ENCODE measurements around the gene MTMR2. TPM values are rescaled to one million over a fixed set of nuclear protein-coding genes. Genes with fewer than 3 reads are reported as not detected.

MTMR2 gene
- total and polyA plus RNA-seq, 2 experiments from 2014 or later = 15.0 to 28.0 TPM

DNA sequence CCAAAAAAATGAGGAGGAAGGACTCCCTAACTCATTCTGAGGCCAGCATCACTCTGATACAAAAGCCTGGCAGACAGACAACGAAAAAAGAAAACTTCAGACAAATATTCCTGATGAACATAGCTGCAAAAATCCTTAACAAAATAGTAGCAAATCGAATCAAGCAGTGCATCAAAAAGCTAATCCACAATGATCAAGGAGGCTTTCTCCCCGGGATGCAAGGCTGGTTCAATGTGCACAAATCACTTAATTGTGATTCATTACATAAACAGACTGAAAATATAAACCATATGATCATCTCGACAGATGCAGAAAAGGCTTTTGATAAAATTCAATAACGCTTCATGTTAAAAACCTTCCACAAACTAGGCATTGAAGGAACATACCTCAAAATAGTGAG lies 16.4 kb downstream of the MTMR2 start:
- no peak for TF ChIP-seq CTCF (IDR thresholded peaks at IDR 0.05; ENCODE audit: low read depth, low read length)
- H3K27ac ChIP-seq = no peak overlapping the region
- no peaks in the 10 kb centered on the region for H3K9me3 ChIP-seq (ENCODE audit: low read depth)
- H3K27me3 ChIP-seq = no peaks in the 10 kb centered on the region
- H3K4me3 ChIP-seq = no peak overlapping the region
- H3K4me1 ChIP-seq (ENCODE audit: low read depth) = peaks cover 6% of the 10 kb centered on the region
- no peak for DNase-seq (ENCODE audit: low read depth in 1 of 2, low spot score in 1 of 2)
- no peaks in the 10 kb centered on the region for H3K36me3 ChIP-seq

GRCh38 chr11:95904009-95904650 lies 19.8 kb downstream of the MTMR2 start:
- no peak for DNase-seq (ENCODE audit: low read depth in 1 of 2, low spot score in 1 of 2)
- H3K4me1 ChIP-seq (ENCODE audit: low read depth) = peaks cover 6% of the 10 kb centered on the region
- H3K4me3 ChIP-seq = no peak overlapping the region
- TF ChIP-seq CTCF (IDR thresholded peaks at IDR 0.05; ENCODE audit: low read depth, low read length) = no peak
- no peaks in the 10 kb centered on the region for H3K27me3 ChIP-seq
- H3K36me3 ChIP-seq = no peaks in the 10 kb centered on the region
- H3K9me3 ChIP-seq (ENCODE audit: low read depth) = no peaks in the 10 kb centered on the region
- H3K27ac ChIP-seq = no peak overlapping the region

- H3K4me1 ChIP-seq (ENCODE audit: low read depth) = no peaks in the 10 kb centered on the region
- no peak for DNase-seq (ENCODE audit: low read depth in 1 of 2, low spot score in 1 of 2)
- H3K27ac ChIP-seq = no peak overlapping the region
- H3K36me3 ChIP-seq = no peaks in the 10 kb centered on the region
- TF ChIP-seq CTCF (IDR thresholded peaks at IDR 0.05; ENCODE audit: low read depth, low read length) = no peak
- no peaks in the 10 kb centered on the region for H3K9me3 ChIP-seq (ENCODE audit: low read depth)
- no peak overlapping the region for H3K4me3 ChIP-seq
- H3K27me3 ChIP-seq = no peaks in the 10 kb centered on the region
These were observed 25.1 kb downstream of the MTMR2 start for GRCh38 chr11:95898782-95899181.

DNA sequence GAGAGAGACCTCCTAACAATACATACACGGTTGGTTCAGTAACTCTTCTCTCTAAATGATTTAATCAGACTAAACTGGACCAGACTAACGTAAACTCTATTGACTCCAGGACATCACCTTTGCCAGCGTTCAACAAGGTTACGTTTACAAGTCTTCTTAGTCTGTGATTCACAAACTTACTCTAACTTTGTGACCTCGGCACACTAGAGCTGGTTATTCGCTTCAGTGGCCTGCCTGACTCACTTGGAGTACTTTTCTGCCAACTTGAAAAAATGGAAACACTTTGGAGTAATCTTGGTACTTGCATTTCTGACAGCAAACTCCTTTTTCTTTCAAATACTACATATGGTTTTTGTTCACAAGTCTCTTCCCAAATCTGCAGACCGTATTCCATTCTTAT lies 26.2 kb downstream of the MTMR2 start:
- no peaks in the 10 kb centered on the region for H3K27me3 ChIP-seq
- H3K9me3 ChIP-seq (ENCODE audit: low read depth) = no peaks in the 10 kb centered on the region
- H3K4me3 ChIP-seq = no peak overlapping the region
- no peak overlapping the region for H3K27ac ChIP-seq
- no peaks in the 10 kb centered on the region for H3K36me3 ChIP-seq
- DNase-seq (ENCODE audit: low read depth in 1 of 2, low spot score in 1 of 2) = no peak
- H3K4me1 ChIP-seq (ENCODE audit: low read depth) = no peaks in the 10 kb centered on the region
- no peak for TF ChIP-seq CTCF (IDR thresholded peaks at IDR 0.05; ENCODE audit: low read depth, low read length)

- TF ChIP-seq CTCF (IDR thresholded peaks at IDR 0.05; ENCODE audit: low read depth, low read length) = no peak
- Histone ChIP-seq H3K27ac (no peak overlapping the region), H3K9me3 (ENCODE audit: low read depth) (no peaks in the 10 kb centered on the region), H3K4me1 (ENCODE audit: low read depth) (no peaks in the 10 kb centered on the region), H3K36me3 (no peaks in the 10 kb centered on the region), H3K4me3 (no peak overlapping the region), H3K27me3 (no peaks in the 10 kb centered on the region)
- DNase-seq (ENCODE audit: low read depth in 1 of 2, low spot score in 1 of 2) = no peak
These were observed 28.1 kb downstream of the MTMR2 start for GRCh38 chr11:95895815-95896214.
